ENCODE results near the gene CAVIN3.

DNA sequence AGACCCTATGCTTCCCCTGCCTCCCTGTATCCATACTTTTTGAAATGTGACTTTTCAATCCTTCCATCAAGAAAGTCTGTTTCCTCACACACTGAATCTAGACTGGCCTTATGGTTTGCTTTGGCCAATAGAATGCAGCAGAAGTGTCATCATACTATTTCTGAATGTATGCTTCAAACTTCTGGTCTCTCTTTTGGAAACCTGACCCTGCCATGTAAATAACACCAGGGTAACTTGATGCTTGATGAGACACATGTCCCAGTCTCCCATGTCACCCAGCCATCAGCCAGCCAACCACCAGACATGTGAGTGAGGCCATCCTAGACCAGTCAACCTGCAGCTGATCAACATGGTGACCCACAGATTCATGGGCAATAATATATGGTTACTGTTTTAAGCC is 29.7 kb upstream of the CAVIN3 start:
- no peak for TF ChIP-seq TAF1 (IDR thresholded peaks at IDR 0.05; ENCODE audit: borderline replicate concordance, insufficient read depth, low read length)
- TF ChIP-seq SIN3A (IDR thresholded peaks at IDR 0.05; ENCODE audit: borderline replicate concordance, insufficient read depth, low read length): no peak
- TF ChIP-seq POLR2AphosphoS5 (IDR thresholded peaks at IDR 0.05; ENCODE audit: low read depth, low read length): no peak
